HepG2 (cell line): ENCODE results near the gene LSM5. TPM values are rescaled to one million over a fixed set of nuclear protein-coding genes. Genes with fewer than 3 reads are reported as not detected.
A peak's percentile ranks its signal among the peaks of the same experiment; 100 is the strongest.

Experiments used
- AKAP8 ChIP-seq: sonication (generic); formaldehyde crosslinking; IDR thresholded peaks from 2 replicates; pipeline ENCODE4 v1.5.1; 2020; ENCODE audit warnings: mild to moderate bottlenecking, missing genetic modification reagents
- ELF4 ChIP-seq: sonication (generic); formaldehyde crosslinking; IDR thresholded peaks from 2 replicates; pipeline ENCODE4 v1.5.0; 2020; ENCODE audit warnings: missing genetic modification reagents, mild to moderate bottlenecking, moderate library complexity, borderline replicate concordance
- HNF4G ChIP-seq, 2 experiments: sonication (generic) in 1 of 2; formaldehyde crosslinking in 1 of 2; IDR thresholded peaks; 2 replicates each; pipeline versions ENCODE4 v1.4.0 to v1.6.1; 2011 to 2020; ENCODE audit warnings: borderline replicate concordance in 2 of 2, low read depth in 2 of 2, mild to moderate bottlenecking in 2 of 2, low read length in 1 of 2, missing genetic modification reagents in 1 of 2, moderate library complexity in 1 of 2
- KDM5B ChIP-seq: sonication (generic); formaldehyde crosslinking; IDR thresholded peaks from 2 replicates; pipeline ENCODE4 v1.4.0; 2020; ENCODE audit warnings: missing genetic modification reagents, mild to moderate bottlenecking, borderline replicate concordance
- NCOA2 ChIP-seq: sonication (generic); formaldehyde crosslinking; IDR thresholded peaks from 2 replicates; pipeline ENCODE4 v1.8.0; 2022; ENCODE audit warnings: inconsistent platforms
- NFATC3 ChIP-seq: sonication (generic); formaldehyde crosslinking; IDR thresholded peaks from 2 replicates; pipeline ENCODE4 v1.5.1; 2020; ENCODE audit warnings: mild to moderate bottlenecking, missing genetic modification reagents
- PHF5A ChIP-seq: IDR thresholded peaks from one replicate; pipeline ENCODE4 v1.6.1; 2018; ENCODE audit warnings: low read depth, missing genetic modification reagents; ENCODE audit not compliant: unreplicated experiment
- SRSF1 ChIP-seq: fragments of 200-400 bp; formaldehyde crosslinking; optimal IDR thresholded peaks from 2 replicates; pipeline ENCODE3; 2017; ENCODE audit warnings: mild to moderate bottlenecking, low read depth, low read length, moderate library complexity
- ZNF121 ChIP-seq: sonication (generic); formaldehyde crosslinking; IDR thresholded peaks from 2 replicates; pipeline ENCODE4 v1.5.0; 2020; ENCODE audit warnings: mild to moderate bottlenecking, missing genetic modification reagents
- ZNF256 ChIP-seq: sonication (generic); formaldehyde crosslinking; conservative IDR thresholded peaks from 2 replicates; pipeline ENCODE4 v1.4.0; 2020; ENCODE audit warnings: missing genetic modification reagents
- ZNF563 ChIP-seq: sonication (generic); formaldehyde crosslinking; IDR thresholded peaks from 2 replicates; pipeline ENCODE4 v1.8.0; 2022; ENCODE audit warnings: mild to moderate bottlenecking, moderate library complexity, missing genetic modification reagents
- ZNF572 ChIP-seq: sonication (generic); formaldehyde crosslinking; IDR thresholded peaks from 2 replicates; pipeline ENCODE4 v1.5.1; 2020; ENCODE audit warnings: mild to moderate bottlenecking, missing genetic modification reagents
- ZNF749 ChIP-seq: sonication (generic); formaldehyde crosslinking; IDR thresholded peaks from 2 replicates; pipeline ENCODE4 v1.8.0; 2022; ENCODE audit warnings: mild to moderate bottlenecking, missing genetic modification reagents, moderate library complexity, borderline replicate concordance
- ZNF773 ChIP-seq: sonication (generic); formaldehyde crosslinking; IDR thresholded peaks from 2 replicates; pipeline ENCODE4 v1.4.0; 2020; ENCODE audit warnings: missing genetic modification reagents, borderline replicate concordance
- ZNF776 ChIP-seq: sonication (generic); formaldehyde crosslinking; IDR thresholded peaks from 2 replicates; pipeline ENCODE4 v1.4.0; 2020; ENCODE audit warnings: mild to moderate bottlenecking, missing genetic modification reagents
- polyA plus RNA-seq, 8 experiments: library from polyadenylated mRNA; depleted of rRNA in 3 of 8; stranded (reverse) in 7 of 8; unstranded in 1 of 8; fragments of >200 nt; fragmentation: Illumina TruSeq in 4 of 8; extraction: Trizol in 4 of 8; gene quantifications; 2 replicates each; pipeline versions ENCODE4 v1.2.1 to v1.2.3, GENCODE V29; 2011 to 2016; ENCODE audit warnings: low read depth in 4 of 8, missing spikeins in 1 of 8, mixed read lengths in 1 of 8; ENCODE audit not compliant: insufficient read depth in 1 of 8
- total RNA-seq, 5 experiments: library from RNA; depleted of rRNA; stranded (reverse); fragments of >200 nt; fragmentation: Illumina TruSeq; extraction: Trizol; gene quantifications; 2 replicates each; pipeline ENCODE4 v1.2.3, GENCODE V29; 2016; ENCODE audit warnings: low read depth in 1 of 5
- TF ChIP-seq, protein P1 (sequence below): sonication (generic); formaldehyde crosslinking; IDR thresholded peaks from 2 replicates; pipeline ENCODE4 v1.4.0; 2020; ENCODE audit warnings: missing genetic modification reagents
- TF ChIP-seq, protein P2 (sequence below): sonication (generic); formaldehyde crosslinking; IDR thresholded peaks from 2 replicates; pipeline ENCODE4 v1.8.0; 2022; ENCODE audit warnings: missing genetic modification reagents, mild to moderate bottlenecking, moderate library complexity, borderline replicate concordance
- TF ChIP-seq, protein P3 (sequence below): sonication (generic); formaldehyde crosslinking; IDR thresholded peaks from 2 replicates; pipeline ENCODE4 v1.4.0; 2020; ENCODE audit warnings: missing genetic modification reagents, borderline replicate concordance

LSM5 gene
- total and polyA plus RNA-seq, 2 of the 13 experiments (the other 11 are each of a cell fraction or from before 2014, with no cell fraction given), result 30.3 to 183 TPM

DNA sequence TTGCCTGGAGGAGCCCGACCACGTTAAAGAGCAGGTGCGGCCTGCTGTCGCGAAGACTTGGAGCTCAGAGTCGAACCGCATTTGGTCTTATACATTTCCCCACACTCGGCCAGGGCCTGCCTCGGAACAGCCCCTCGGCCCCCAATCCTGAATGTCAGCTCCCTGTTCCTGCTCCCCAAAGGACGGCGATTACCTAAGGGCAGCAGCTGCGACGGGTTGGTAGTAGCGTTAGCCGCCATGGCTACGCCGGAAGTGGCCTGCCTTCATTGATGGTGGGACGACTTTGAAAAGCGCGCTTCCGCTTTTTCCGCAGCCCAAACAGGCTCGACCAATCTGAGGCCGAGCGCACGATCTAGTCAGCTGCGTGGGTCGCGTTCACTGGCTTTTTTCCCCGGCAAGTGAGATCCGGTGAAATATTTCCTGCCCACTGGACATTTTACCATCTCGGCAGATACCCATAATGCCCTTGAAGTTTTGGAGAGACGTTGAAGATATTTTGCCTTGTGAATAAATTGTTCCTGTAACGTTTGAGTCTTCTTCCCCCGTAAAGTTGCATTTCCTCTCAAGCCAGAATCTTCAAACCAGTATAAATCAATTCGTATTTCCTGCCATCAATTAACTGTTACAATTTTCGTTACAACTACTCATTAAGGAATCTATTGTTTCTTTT, at the start of gene LSM5 (continued):
- TF ChIP-seq, protein P1, sequence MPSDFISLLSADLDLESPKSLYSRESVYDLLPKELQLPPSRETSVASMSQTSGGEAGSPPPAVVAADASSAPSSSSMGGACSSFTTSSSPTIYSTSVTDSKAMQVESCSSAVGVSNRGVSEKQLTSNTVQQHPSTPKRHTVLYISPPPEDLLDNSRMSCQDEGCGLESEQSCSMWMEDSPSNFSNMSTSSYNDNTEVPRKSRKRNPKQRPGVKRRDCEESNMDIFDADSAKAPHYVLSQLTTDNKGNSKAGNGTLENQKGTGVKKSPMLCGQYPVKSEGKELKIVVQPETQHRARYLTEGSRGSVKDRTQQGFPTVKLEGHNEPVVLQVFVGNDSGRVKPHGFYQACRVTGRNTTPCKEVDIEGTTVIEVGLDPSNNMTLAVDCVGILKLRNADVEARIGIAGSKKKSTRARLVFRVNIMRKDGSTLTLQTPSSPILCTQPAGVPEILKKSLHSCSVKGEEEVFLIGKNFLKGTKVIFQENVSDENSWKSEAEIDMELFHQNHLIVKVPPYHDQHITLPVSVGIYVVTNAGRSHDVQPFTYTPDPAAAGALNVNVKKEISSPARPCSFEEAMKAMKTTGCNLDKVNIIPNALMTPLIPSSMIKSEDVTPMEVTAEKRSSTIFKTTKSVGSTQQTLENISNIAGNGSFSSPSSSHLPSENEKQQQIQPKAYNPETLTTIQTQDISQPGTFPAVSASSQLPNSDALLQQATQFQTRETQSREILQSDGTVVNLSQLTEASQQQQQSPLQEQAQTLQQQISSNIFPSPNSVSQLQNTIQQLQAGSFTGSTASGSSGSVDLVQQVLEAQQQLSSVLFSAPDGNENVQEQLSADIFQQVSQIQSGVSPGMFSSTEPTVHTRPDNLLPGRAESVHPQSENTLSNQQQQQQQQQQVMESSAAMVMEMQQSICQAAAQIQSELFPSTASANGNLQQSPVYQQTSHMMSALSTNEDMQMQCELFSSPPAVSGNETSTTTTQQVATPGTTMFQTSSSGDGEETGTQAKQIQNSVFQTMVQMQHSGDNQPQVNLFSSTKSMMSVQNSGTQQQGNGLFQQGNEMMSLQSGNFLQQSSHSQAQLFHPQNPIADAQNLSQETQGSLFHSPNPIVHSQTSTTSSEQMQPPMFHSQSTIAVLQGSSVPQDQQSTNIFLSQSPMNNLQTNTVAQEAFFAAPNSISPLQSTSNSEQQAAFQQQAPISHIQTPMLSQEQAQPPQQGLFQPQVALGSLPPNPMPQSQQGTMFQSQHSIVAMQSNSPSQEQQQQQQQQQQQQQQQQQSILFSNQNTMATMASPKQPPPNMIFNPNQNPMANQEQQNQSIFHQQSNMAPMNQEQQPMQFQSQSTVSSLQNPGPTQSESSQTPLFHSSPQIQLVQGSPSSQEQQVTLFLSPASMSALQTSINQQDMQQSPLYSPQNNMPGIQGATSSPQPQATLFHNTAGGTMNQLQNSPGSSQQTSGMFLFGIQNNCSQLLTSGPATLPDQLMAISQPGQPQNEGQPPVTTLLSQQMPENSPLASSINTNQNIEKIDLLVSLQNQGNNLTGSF, result peak; percentile 92
- peak; percentile 63; the same call in 1 of the 2 replicates for TF ChIP-seq ELF4 (CRISPR knock-in tag)
- TF ChIP-seq ZNF563 (CRISPR knock-in tag), result peak; percentile 77
- TF ChIP-seq PHF5A, result peak; percentile 84
- peak; percentile 96 for TF ChIP-seq KDM5B (CRISPR knock-in tag)
- TF ChIP-seq AKAP8 (CRISPR knock-in tag), result peak; percentile 78
- TF ChIP-seq ZNF256, result peak; percentile 83
- no peak; the same call in 1 of the 2 replicates for TF ChIP-seq ZNF773 (CRISPR knock-in tag)
- peak; percentile 93 for TF ChIP-seq ZNF776 (CRISPR knock-in tag)
- TF ChIP-seq ZNF121 (CRISPR knock-in tag), result no peak
- TF ChIP-seq NCOA2, result peak; percentile 72
- no peak for TF ChIP-seq ZNF749 (CRISPR knock-in tag)
- TF ChIP-seq HNF4G (IDR thresholded peaks at IDR 0.05; ENCODE audit: borderline replicate concordance, low read depth, low read length), result peak; percentile 2; the same call in 1 of the 2 replicates
- TF ChIP-seq HNF4G (CRISPR knock-in tag; IDR thresholded peaks at IDR 0.05; ENCODE audit: borderline replicate concordance, low read depth), result peak; percentile 57; the same call in 1 of the 2 replicates
- TF ChIP-seq, protein P2, sequence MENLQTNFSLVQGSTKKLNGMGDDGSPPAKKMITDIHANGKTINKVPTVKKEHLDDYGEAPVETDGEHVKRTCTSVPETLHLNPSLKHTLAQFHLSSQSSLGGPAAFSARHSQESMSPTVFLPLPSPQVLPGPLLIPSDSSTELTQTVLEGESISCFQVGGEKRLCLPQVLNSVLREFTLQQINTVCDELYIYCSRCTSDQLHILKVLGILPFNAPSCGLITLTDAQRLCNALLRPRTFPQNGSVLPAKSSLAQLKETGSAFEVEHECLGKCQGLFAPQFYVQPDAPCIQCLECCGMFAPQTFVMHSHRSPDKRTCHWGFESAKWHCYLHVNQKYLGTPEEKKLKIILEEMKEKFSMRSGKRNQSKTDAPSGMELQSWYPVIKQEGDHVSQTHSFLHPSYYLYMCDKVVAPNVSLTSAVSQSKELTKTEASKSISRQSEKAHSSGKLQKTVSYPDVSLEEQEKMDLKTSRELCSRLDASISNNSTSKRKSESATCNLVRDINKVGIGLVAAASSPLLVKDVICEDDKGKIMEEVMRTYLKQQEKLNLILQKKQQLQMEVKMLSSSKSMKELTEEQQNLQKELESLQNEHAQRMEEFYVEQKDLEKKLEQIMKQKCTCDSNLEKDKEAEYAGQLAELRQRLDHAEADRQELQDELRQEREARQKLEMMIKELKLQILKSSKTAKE (CRISPR knock-in tag), result 0 out of 2 replicates have a peak, but pooled peaks have one; percentile 14
- TF ChIP-seq, protein P3, sequence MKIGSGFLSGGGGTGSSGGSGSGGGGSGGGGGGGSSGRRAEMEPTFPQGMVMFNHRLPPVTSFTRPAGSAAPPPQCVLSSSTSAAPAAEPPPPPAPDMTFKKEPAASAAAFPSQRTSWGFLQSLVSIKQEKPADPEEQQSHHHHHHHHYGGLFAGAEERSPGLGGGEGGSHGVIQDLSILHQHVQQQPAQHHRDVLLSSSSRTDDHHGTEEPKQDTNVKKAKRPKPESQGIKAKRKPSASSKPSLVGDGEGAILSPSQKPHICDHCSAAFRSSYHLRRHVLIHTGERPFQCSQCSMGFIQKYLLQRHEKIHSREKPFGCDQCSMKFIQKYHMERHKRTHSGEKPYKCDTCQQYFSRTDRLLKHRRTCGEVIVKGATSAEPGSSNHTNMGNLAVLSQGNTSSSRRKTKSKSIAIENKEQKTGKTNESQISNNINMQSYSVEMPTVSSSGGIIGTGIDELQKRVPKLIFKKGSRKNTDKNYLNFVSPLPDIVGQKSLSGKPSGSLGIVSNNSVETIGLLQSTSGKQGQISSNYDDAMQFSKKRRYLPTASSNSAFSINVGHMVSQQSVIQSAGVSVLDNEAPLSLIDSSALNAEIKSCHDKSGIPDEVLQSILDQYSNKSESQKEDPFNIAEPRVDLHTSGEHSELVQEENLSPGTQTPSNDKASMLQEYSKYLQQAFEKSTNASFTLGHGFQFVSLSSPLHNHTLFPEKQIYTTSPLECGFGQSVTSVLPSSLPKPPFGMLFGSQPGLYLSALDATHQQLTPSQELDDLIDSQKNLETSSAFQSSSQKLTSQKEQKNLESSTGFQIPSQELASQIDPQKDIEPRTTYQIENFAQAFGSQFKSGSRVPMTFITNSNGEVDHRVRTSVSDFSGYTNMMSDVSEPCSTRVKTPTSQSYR, result no peak; the same call in 1 of the 2 replicates
- TF ChIP-seq NFATC3 (CRISPR knock-in tag), result peak; percentile 87; the same call in 1 of the 2 replicates
- TF ChIP-seq SRSF1, result peak; percentile 76
- peak; percentile 73; the same call in 1 of the 2 replicates for TF ChIP-seq ZNF572 (CRISPR knock-in tag)
